C4-2B (cell line): ENCODE results near the gene SORCS1.

Experiments
- CTCF ChIP-seq: fragments of 450-650 bp; conservative IDR thresholded peaks from 2 replicates; pipeline ENCODE4 v1.5.1; 2017; ENCODE audit warnings: mild to moderate bottlenecking
- ZFX ChIP-seq: fragments of 450-650 bp; IDR thresholded peaks from 2 replicates; pipeline ENCODE4 v1.6.1; 2017

- no peak for TF ChIP-seq CTCF
- TF ChIP-seq ZFX = no peak
Observed at GRCh38 chr10:106816318-106817085, 348.0 kb downstream of the SORCS1 start.
